HG02610 (cell line): ENCODE measurements around the gene ADCY1.
"Not testable (repeated sequence)": the region's sequence is repeated elsewhere in the genome, so short reads cannot be mapped to it uniquely, and the experiment has no call there.

Experiments used
- ATAC-seq: cut with Tn5 transposase; IDR thresholded peaks from one replicate; pipeline ENCODE4 v1.9.1; 2021; ENCODE audit warnings: mild to moderate bottlenecking, moderate library complexity; ENCODE audit not compliant: unreplicated experiment

Gene ADCY1

DNA sequence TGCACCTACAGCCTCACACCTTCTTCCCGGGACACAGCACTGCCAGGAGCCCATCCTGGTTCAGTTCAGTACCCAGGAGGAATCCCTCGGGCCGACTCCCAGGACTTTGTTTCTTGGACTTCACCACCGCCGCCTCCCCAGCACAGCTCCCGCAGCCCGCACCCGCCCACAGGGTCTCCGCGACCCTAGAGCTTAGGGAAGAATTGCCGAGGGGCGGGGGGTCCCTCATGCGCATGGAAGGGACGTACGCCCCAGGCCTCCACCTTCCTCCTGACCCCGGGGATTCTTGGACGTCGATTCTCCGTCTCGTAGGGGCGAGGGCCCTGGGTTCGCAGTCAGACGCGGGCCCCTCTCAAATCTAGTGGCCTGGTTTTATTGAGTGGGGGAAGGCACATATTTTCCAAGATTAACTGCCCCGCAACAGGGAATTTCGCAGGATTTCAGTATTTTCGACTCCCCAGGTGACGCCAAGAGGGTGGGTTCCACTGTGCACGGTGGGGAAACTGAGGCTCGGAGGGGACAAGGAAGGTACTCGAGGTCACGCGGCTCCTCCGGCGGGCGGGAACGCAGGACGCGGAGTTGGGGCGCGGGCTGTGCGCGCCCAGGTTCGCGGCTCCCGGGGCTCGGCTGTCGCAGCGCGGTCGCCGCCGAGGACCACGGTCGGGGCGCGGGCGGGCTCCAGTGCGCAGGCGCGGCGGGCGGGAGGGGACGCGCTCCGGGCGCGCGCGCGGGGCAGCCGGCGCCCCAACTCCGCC is at the start of gene ADCY1:
Gene ADCY1, plus strand, starts transcription at position 708 of the 755 bp plus-strand sequence. CDS start 176 bp downstream, outside the sequence.
- ATAC-seq: no peak

GRCh38 chr7:45524445-45524844 is 49.7 kb upstream of the ADCY1 start:
- no peak for ATAC-seq

DNA sequence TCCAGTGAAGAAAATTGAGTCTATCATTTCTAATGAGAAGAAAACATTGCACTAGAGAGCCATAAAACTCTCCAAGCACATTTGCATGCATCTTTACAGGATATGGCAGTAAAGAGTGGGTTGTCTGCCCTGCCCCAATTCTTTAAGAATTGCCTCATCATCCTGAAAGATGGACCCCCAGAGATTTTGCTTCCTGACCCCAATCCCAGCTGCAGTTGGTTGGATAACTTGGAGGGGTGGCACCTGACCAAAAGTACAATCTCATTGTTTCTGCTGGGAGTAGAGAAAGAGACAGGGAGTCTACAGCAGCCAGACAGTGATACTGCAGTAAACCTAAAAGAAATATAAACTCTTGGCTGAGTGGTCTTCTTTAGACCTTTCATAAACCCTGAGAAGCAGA is 49.1 kb upstream of the ADCY1 start:
- ATAC-seq: no peak

DNA sequence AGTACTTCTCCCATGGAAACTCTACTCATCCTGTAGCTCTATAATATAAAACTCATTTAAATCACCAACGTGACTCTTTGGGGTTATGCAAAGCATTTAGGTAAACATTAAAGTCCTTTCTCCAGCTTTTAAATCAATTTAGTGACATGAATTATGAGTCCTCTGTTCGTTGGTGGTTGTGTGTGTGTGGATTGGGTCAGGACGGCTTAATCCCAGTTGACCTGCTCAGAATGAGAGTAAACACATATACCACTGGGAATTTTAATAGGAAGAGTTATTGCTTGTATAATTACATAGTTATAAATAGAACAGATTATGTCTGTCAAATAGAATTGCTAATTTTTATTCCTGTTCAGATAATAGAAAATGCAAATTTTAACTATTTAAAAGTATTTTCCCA is 30.7 kb upstream of the ADCY1 start:
- no peak for ATAC-seq

- ATAC-seq: not testable (repeated sequence)
These were observed 29.0 kb upstream of the ADCY1 start for GRCh38 chr7:45545105-45545710.

DNA sequence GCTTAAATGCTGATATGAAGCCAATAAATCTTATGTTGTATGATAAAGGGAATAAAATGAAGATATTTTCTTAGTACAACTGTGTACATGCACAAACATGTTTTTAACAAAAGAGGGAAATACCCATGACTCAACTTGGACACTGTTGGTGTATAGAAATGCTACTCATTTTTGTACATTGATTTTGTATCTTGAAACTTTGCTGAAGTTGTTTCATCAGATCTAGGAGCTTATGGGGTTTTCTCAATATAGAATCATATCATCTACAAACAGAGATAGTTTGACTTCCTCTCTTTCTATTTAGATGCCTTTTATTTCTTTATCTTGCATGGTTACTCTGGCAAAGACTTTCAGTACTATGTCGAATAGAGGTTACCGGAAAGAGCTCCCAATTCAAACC is 25.3 kb upstream of the ADCY1 start:
- ATAC-seq: peak; percentile 87

DNA sequence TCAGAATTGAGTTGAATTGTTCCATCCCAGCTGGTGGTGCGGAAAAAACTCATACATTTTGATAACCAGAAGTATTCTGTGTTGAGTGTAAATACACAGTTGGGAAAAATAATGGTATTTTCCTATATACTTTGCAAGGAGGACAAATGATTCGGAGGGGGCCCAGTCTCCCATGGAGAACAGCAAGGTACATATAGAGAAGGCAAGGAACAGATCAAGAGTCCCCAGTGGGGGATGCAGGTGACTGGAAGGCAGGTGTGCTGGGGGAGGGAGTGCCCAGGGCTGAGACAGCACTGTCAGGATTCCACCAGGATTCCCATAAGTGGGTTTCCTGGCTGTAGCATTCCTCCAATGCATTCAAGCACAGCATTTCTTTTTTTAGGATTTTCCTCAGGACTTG is 10.8 kb upstream of the ADCY1 start:
- ATAC-seq: no peak

GRCh38 chr7:45563941-45564461 is 10.2 kb upstream of the ADCY1 start:
- ATAC-seq: no peak

GRCh38 chr7:45564485-45564884 is 9.7 kb upstream of the ADCY1 start:
- no peak for ATAC-seq

DNA sequence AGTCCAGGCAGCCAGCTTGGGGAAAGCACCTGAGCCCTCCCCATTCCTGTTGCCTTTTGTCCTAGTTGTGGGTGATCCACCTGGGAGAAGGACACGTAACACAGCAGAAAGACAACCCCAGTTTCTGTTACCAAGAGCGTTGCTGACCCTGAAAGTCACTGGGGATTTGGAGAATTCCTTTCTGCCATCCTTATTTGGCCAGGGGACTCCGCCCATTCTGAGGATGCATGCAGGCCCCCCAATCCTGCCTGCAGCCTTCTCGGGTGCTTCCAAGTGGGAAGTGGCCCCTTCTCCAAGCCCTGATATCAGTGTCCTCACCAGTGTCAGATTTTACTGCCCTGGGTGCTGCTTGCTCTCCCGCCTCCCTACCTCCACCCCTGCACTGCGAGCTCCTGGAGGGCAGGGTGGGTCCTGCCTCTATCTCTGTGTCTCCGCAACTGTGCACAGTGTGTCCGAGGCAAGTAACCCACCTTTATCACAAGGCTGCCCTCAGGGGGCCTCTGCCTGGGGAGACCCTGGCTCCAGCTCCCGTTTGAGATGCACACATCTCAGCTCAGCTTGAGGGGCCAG is 9.2 kb upstream of the ADCY1 start:
- ATAC-seq: no peak

DNA sequence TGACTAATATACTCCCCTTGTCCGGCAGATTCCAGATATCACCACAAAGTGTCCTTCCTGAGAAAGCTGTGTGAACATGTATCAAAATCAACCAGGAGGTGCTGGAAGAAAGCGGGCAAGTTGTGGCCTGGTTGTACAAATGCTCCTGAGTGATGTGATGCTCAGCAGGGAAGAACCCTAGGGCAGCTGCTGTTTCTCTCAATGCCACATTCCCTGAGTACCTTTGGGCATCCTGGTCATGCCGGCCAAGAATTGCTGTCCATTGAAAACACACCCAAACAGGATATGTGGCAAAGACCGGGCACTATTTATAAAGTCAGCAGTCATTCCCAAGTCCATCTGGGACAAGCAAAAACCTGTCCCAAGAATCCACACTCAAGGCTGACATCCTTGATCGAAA is 7.8 kb upstream of the ADCY1 start:
- ATAC-seq: no peak

DNA sequence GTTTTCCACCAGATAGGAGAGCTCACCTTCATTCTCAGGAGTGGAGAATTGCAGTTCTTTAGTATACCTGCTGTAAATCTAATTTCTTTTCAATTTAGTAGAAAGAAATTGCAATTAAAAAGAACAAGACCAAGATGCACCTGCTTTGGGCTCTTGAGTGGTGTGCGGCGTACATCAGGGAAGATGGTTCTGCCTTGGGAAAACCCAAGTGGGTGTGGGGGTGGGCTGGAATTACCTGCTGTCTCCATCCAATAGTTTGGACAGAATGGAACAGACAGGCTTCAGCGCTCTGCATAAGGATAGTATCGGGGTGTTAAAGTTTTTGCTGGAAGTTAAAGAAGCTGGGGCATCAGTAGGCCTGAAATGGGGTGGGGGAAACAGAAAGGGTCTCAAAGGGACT is 7.2 kb upstream of the ADCY1 start:
- ATAC-seq: no peak

GRCh38 chr7:45567713-45568112 is 6.5 kb upstream of the ADCY1 start:
- no peak for ATAC-seq

DNA sequence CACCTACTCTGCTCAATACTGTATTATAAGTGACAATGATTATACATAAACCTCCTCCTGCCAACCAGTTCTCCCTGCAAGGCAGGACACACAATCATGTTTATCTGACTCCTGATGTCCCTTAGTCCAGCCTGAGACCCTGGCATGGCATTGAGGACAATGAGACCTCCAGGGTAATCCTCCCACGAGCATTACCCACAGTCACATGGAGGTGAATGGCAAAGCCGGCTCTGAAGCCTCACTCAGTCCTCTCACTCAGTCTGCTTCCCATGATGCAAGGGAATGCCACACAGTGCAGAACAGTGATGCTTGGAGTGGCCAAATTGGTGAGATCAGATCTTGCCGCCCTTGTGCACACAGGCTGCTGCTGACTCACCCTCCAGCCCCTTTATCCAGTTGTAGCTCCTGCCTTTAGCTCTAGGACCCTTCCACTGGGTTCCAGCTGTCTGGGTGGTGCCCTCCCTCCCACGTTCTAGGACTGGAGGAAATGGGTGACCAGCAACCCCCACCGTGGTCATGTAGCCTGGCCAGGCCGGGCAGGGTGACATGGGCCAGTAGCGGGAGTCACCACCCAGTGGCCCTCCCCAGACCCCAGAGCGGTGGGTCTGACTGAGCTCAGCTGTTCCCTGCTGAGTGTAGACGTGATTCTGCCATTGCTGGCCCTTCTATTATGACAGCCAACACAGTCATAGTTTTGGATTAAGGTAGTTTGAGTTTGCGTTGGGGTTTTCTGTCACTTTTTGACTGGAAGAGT is 5.5 kb upstream of the ADCY1 start:
- no peak for ATAC-seq

- ATAC-seq: no peak
These were observed 4.9 kb upstream of the ADCY1 start for GRCh38 chr7:45569290-45569685.

DNA sequence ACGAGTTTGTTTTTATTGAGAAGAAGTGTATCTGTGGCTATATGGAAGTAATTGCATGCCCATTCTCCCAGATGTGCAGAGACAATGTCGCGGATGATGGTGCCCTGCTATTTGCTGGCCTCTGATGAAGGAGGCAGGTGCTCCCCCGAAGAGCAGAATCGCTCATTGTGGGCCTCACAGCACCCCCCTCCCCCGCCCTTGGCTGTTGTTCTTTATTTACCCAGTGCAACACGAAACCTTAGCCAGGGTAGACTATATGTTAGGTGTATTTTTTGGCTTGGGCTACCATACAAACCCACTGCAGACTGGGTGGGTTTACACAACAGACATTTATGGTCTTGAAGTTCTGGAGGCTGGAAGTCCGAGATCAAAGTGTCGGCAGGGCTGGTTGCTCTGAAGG is 3.4 kb upstream of the ADCY1 start:
- ATAC-seq: no peak

GRCh38 chr7:45573204-45573603 is 964 bp upstream of the ADCY1 start:
- ATAC-seq: no peak

DNA sequence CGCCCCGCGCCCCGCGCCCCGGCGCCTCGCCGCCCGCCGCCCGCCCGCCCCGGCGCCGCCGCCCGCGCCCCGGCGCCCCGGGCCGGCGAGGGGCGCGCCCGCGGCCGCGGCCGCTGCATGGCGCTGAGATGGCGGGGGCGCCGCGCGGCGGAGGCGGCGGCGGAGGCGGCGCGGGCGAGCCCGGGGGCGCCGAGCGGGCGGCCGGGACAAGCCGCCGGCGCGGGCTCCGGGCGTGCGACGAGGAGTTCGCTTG is 174 bp downstream of the ADCY1 start:
- no peak for ATAC-seq

DNA sequence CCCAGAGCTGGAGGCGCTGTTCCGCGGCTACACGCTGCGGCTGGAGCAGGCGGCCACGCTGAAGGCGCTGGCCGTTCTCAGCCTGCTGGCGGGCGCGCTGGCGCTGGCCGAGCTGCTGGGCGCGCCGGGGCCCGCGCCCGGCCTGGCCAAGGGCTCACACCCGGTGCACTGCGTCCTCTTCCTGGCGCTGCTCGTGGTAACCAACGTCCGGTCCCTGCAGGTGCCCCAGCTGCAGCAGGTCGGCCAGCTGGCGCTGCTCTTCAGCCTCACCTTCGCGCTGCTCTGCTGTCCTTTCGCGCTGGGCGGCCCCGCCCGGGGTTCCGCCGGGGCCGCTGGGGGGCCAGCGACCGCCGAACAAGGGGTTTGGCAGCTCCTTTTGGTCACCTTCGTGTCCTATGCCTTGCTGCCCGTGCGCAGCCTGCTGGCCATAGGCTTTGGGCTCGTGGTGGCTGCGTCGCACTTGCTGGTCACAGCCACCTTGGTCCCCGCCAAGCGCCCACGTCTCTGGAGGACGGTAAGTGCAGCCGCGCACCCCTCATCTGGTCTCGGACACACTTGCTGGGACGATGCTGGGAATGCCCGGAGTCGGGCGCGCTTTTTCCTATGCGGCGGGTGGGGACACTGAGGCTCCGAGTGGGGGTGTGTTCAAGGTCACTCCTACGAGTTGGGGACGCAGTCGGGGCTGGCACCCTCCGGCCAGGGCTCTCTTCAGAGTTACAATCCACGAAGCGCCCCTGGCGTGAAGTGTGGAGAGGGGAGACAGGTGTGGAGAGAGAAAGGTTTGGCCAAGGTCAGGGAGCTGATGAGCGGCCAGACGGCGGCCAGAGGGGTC is 717 bp downstream of the ADCY1 start:
- no peak for ATAC-seq

DNA sequence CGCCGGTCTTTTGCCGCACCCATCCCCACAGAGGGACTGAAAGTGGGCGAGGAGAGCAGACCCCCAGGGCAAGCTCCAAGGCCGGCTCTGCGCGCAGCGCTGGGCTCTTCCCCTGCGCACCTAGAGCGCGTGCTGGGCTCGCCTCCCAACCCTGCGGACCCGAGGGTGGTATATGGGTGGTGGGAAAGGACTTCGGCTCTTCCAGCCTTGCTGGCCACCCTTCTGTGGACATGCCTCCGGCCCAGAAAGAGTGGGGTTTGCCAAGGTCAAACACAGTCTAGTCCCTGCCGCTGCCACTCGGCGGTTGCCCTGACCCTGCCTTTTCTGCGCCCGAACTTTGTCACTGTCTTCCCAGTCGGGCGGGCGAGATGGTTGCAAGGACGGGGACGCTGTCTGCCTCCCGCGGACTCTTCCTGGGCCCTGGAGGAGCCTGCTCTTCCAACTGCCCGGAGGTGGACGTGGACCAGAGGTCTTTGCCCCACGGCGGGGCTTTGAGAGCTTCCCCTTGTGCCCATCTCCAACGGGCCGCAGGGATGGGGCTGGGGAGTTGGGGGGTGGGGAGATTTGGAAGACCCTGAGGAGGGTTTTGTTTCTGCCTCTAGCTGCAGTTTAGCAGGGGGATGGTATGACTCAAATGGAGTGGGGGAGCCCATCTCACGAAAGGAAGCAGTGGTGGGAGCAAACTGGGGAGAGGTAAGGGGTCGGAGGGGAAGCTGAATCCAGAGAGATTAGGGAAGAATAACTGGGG is 1.5 kb downstream of the ADCY1 start:
- no peak for ATAC-seq
